Neural progenitor cell (in vitro differentiated cells): Measurements from ENCODE around the gene MAGI3. TPM values are rescaled to one million over a fixed set of nuclear protein-coding genes. Genes with fewer than 3 reads are reported as not detected.

ENCODE experiments used
- DNase-seq: peaks from one replicate; pipeline ENCODE4 v3.0.0-alpha.2; 2016; ENCODE audit warnings: low spot score
- H2AFZ ChIP-seq: fragments of 200-600 bp; sonication (generic); replicated peaks from 2 replicates; pipeline ENCODE4 v1.6.1; 2016; ENCODE audit warnings: antibody characterized with exemption
- H3F3A ChIP-seq: fragments of 200-600 bp; sonication (generic); 2 replicates; pipeline ENCODE4 v1.6.1; 2016; ENCODE audit warnings: antibody characterized with exemption, low read depth
- H3K27ac ChIP-seq: fragments of 200-600 bp; sonication (generic); 2 replicates; pipeline ENCODE4 v1.5.1; 2016; ENCODE audit warnings: mild to moderate bottlenecking
- H3K27me3 ChIP-seq: fragments of 200-600 bp; sonication (generic); 2 replicates; pipeline ENCODE4 v1.6.1; 2016; ENCODE audit warnings: mild to moderate bottlenecking, moderate library complexity
- H3K36me3 ChIP-seq: fragments of 200-600 bp; sonication (generic); 2 replicates; pipeline ENCODE4 v1.5.1; 2016
- H3K4me1 ChIP-seq: fragments of 200-600 bp; sonication (generic); 2 replicates; pipeline ENCODE4 v1.6.1; 2016; ENCODE audit warnings: mixed run types
- H3K4me2 ChIP-seq: fragments of 200-600 bp; sonication (generic); 2 replicates; pipeline ENCODE4 v1.6.1; 2016
- H3K4me3 ChIP-seq: fragments of 200-600 bp; sonication (generic); 2 replicates; pipeline ENCODE4 v1.5.1; 2016
- H3K79me2 ChIP-seq: fragments of 200-600 bp; sonication (generic); 2 replicates; pipeline ENCODE4 v1.6.1; 2016; ENCODE audit warnings: low read depth
- H3K9ac ChIP-seq: fragments of 200-600 bp; sonication (generic); 2 replicates; pipeline ENCODE4 v1.6.1; 2016
- H3K9me3 ChIP-seq: fragments of 200-600 bp; sonication (generic); 2 replicates; pipeline ENCODE4 v1.5.1; 2016; ENCODE audit warnings: low read depth
- H4K20me1 ChIP-seq: fragments of 200-600 bp; sonication (generic); 2 replicates; pipeline ENCODE4 v1.6.1; 2016; ENCODE audit warnings: low read depth
- H3K27ac Mint-ChIP-seq: 3 replicates; pipeline ENCODE4 v1.8.0; 2021; ENCODE audit warnings: mixed read lengths
- H3K27me3 Mint-ChIP-seq: 2 replicates; pipeline ENCODE4 v1.8.0; 2022; ENCODE audit warnings: low read depth, mild to moderate bottlenecking, inconsistent platforms, moderate library complexity, mixed read lengths; ENCODE audit not compliant: insufficient read depth
- H3K36me3 Mint-ChIP-seq: 3 replicates; pipeline ENCODE4 v1.8.0; 2021; ENCODE audit warnings: mixed read lengths
- H3K4me1 Mint-ChIP-seq: 3 replicates; pipeline ENCODE4 v1.8.0; 2021; ENCODE audit warnings: mixed read lengths
- H3K4me3 Mint-ChIP-seq: 3 replicates; pipeline ENCODE4 v1.8.0; 2021; ENCODE audit warnings: mild to moderate bottlenecking, moderate library complexity, mixed read lengths
- H3K9me3 Mint-ChIP-seq: 3 replicates; pipeline ENCODE4 v1.8.0; 2020; ENCODE audit warnings: mixed read lengths
- CTCF ChIP-seq: fragments of 200-600 bp; sonication (generic); IDR thresholded peaks from 2 replicates; pipeline ENCODE4 v1.5.1; 2017; ENCODE audit warnings: antibody characterized with exemption, mild to moderate bottlenecking
- EZH2 ChIP-seq: fragments of 200-600 bp; sonication (generic); IDR thresholded peaks from 2 replicates; pipeline ENCODE4 v1.6.1; 2017; ENCODE audit warnings: antibody characterized with exemption, mild to moderate bottlenecking, moderate library complexity
- EZH2phosphoT487 ChIP-seq: fragments of 200-600 bp; sonication (generic); IDR thresholded peaks from 2 replicates; pipeline ENCODE4 v1.6.1; 2017; ENCODE audit warnings: antibody characterized with exemption
- total RNA-seq: library from RNA; depleted of rRNA; stranded (reverse); fragments of >200 nt; gene quantifications from 2 replicates; pipeline ENCODE4 v1.2.3, GENCODE V29; 2015; ENCODE audit warnings: low replicate concordance

Gene MAGI3
- total RNA-seq, 1 donor from 2014 or later = 26.9 TPM

GRCh38 chr1:113369040-113369439 lies 21.3 kb upstream of the MAGI3 start:
- H4K20me1 ChIP-seq = no peaks in the 10 kb centered on the region
- no peaks in the 10 kb centered on the region for H3K27me3 ChIP-seq
- peaks cover under 1% of the 10 kb centered on the region for H3K27me3 Mint-ChIP-seq
- H2AFZ ChIP-seq = no peak overlapping the region
- H3F3A ChIP-seq = no peaks in the 10 kb centered on the region
- H3K36me3 ChIP-seq = no peaks in the 10 kb centered on the region
- H3K9ac ChIP-seq = no peak overlapping the region
- H3K4me3 Mint-ChIP-seq = no peak overlapping the region
- peaks cover 10% of the 10 kb centered on the region for H3K4me1 Mint-ChIP-seq
- no peak overlapping the region for H3K27ac Mint-ChIP-seq
- no peak for DNase-seq
- no peaks in the 10 kb centered on the region for H3K4me1 ChIP-seq
- H3K79me2 ChIP-seq = no peaks in the 10 kb centered on the region
- no peaks in the 10 kb centered on the region for H3K9me3 ChIP-seq
- H3K4me3 ChIP-seq = no peak overlapping the region
- H3K9me3 Mint-ChIP-seq = no peaks in the 10 kb centered on the region
- H3K4me2 ChIP-seq = no peak overlapping the region
- H3K36me3 Mint-ChIP-seq = no peaks in the 10 kb centered on the region
- TF ChIP-seq CTCF (no peak), EZH2 (no peak), EZH2phosphoT487 (no peak)
- H3K27ac ChIP-seq = no peak overlapping the region

GRCh38 chr1:113369699-113370098 lies 20.6 kb upstream of the MAGI3 start:
- Histone ChIP-seq H3K27me3 (no peaks in the 10 kb centered on the region), H3K4me3 (no peak overlapping the region), H2AFZ (peak overlapping the region; percentile 83), H3K9ac (no peak overlapping the region), H3K4me2 (no peak overlapping the region), H3K79me2 (no peaks in the 10 kb centered on the region), H3K4me1 (no peaks in the 10 kb centered on the region), H3K36me3 (no peaks in the 10 kb centered on the region), H3F3A (no peaks in the 10 kb centered on the region), H3K9me3 (no peaks in the 10 kb centered on the region), H4K20me1 (no peaks in the 10 kb centered on the region), H3K27ac (no peak overlapping the region)
- TF ChIP-seq EZH2phosphoT487 = no peak
- TF ChIP-seq CTCF = no peak
- TF ChIP-seq EZH2 = no peak
- Mint-ChIP-seq H3K27ac (no peak overlapping the region), H3K9me3 (no peaks in the 10 kb centered on the region), H3K27me3 (no peaks in the 10 kb centered on the region), H3K4me1 (peaks cover 10% of the 10 kb centered on the region), H3K36me3 (no peaks in the 10 kb centered on the region), H3K4me3 (no peak overlapping the region)
- DNase-seq = no peak

GRCh38 chr1:113370868-113371267 lies 19.4 kb upstream of the MAGI3 start:
- no peaks in the 10 kb centered on the region for H3K9me3 Mint-ChIP-seq
- H3K4me3 ChIP-seq = no peak overlapping the region
- no peak for TF ChIP-seq EZH2phosphoT487
- TF ChIP-seq EZH2 = no peak
- TF ChIP-seq CTCF = no peak
- no peaks in the 10 kb centered on the region for H4K20me1 ChIP-seq
- H3K4me1 Mint-ChIP-seq = peaks cover 10% of the 10 kb centered on the region
- no peaks in the 10 kb centered on the region for H3K36me3 Mint-ChIP-seq
- H3K27me3 Mint-ChIP-seq = no peaks in the 10 kb centered on the region
- H2AFZ ChIP-seq = no peak overlapping the region
- no peaks in the 10 kb centered on the region for H3K4me1 ChIP-seq
- H3K27ac ChIP-seq = no peak overlapping the region
- H3K27me3 ChIP-seq = no peaks in the 10 kb centered on the region
- DNase-seq = no peak
- H3K9me3 ChIP-seq = no peaks in the 10 kb centered on the region
- H3F3A ChIP-seq = no peaks in the 10 kb centered on the region
- no peak overlapping the region for H3K4me2 ChIP-seq
- no peak overlapping the region for H3K4me3 Mint-ChIP-seq
- no peaks in the 10 kb centered on the region for H3K79me2 ChIP-seq
- H3K27ac Mint-ChIP-seq = no peak overlapping the region
- no peaks in the 10 kb centered on the region for H3K36me3 ChIP-seq
- H3K9ac ChIP-seq = no peak overlapping the region

GRCh38 chr1:113372546-113372945 lies 17.8 kb upstream of the MAGI3 start:
- Mint-ChIP-seq H3K4me3 (no peak overlapping the region), H3K36me3 (no peaks in the 10 kb centered on the region), H3K27ac (no peak overlapping the region), H3K27me3 (no peaks in the 10 kb centered on the region), H3K4me1 (peaks cover 10% of the 10 kb centered on the region), H3K9me3 (no peaks in the 10 kb centered on the region)
- DNase-seq = no peak
- no peak overlapping the region for H3K9ac ChIP-seq
- H3K4me2 ChIP-seq = no peak overlapping the region
- H3K4me3 ChIP-seq = no peak overlapping the region
- H3F3A ChIP-seq = no peaks in the 10 kb centered on the region
- no peaks in the 10 kb centered on the region for H4K20me1 ChIP-seq
- H3K27ac ChIP-seq = no peak overlapping the region
- TF ChIP-seq EZH2phosphoT487 = no peak
- no peaks in the 10 kb centered on the region for H3K36me3 ChIP-seq
- H3K4me1 ChIP-seq = no peaks in the 10 kb centered on the region
- no peak overlapping the region for H2AFZ ChIP-seq
- H3K27me3 ChIP-seq = no peaks in the 10 kb centered on the region
- no peaks in the 10 kb centered on the region for H3K79me2 ChIP-seq
- H3K9me3 ChIP-seq = no peaks in the 10 kb centered on the region
